AG04450 (cell line): ENCODE data around the gene OLFML3. TPM values are rescaled to one million over a fixed set of nuclear protein-coding genes. Genes with fewer than 3 reads are reported as not detected.
A peak's percentile ranks its signal among the peaks of the same experiment; 100 is the strongest.

Experiments used
- CTCF ChIA-PET: fragments of 300-600, 350-600 bp; formaldehyde crosslinking; extraction: SDS; loops from one replicate; lab custom pipeline; 2022; ENCODE audit warnings: antibody characterized with exemption, inconsistent platforms; lab: Charles Lee
- POLR2A ChIA-PET: fragments of 350-600 bp; formaldehyde crosslinking; extraction: SDS; loops from one replicate; lab custom pipeline; 2021; ENCODE audit warnings: antibody characterized with exemption, inconsistent platforms; lab: Yijun Ruan, JAX
- DNase-seq: peaks from one replicate; pipeline ENCODE4 v3.0.0-alpha.2; 2011; ENCODE audit warnings: low read depth, low spot score
- H3K27ac ChIP-seq: one replicate; pipeline ENCODE4 v1.5.1; 2012; ENCODE audit warnings: low read depth, low read length, control low read depth
- H3K27me3 ChIP-seq: one replicate; pipeline ENCODE4 v1.6.0; 2012; ENCODE audit warnings: low read length; ENCODE audit not compliant: control insufficient read depth, insufficient read depth
- H3K4me3 ChIP-seq: 2 replicates; pipeline ENCODE4 v1.5.1; 2011; ENCODE audit warnings: mild to moderate bottlenecking, low read depth, low read length, control low read depth
- H3K9me3 ChIP-seq: 2 replicates; pipeline ENCODE4 v1.5.1; 2012; ENCODE audit warnings: low read length; ENCODE audit not compliant: control insufficient read depth, insufficient read depth
- CTCF ChIP-seq: IDR thresholded peaks from 2 replicates; pipeline ENCODE4 v1.5.1; 2011; ENCODE audit warnings: low read depth, low read length, control low read depth, inconsistent platforms
- polyA plus RNA-seq: library from polyadenylated mRNA; depleted of rRNA; stranded (reverse); fragments of >200 nt; gene quantifications from 2 replicates; pipeline ENCODE4 v1.2.3, GENCODE V29; 2011

Gene OLFML3
- polyA plus RNA-seq, 1 experiment, result 90.3 TPM

- no peak overlapping the region for H3K27ac ChIP-seq
- H3K4me3 ChIP-seq, result no peak overlapping the region
- DNase-seq, result no peak
- ChIA-PET POLR2A (no interaction called here), CTCF (interaction anchor here (0.5 to 1.6 kb wide), 3 partner anchors 20 to 1235 kb away, joined by 3 to 5 read pairs (median 4); no protein-coding TSS in a partner anchor)
- no peaks in the 10 kb centered on the region for H3K9me3 ChIP-seq
- TF ChIP-seq CTCF, result 0 out of 2 replicates have a peak, but pooled peaks have one; percentile 6
- no peaks in the 10 kb centered on the region for H3K27me3 ChIP-seq
Observed at GRCh38 chr1:113943028-113943811, 36.1 kb upstream of the OLFML3 start.

GRCh38 chr1:113945329-113945728 is 33.9 kb upstream of the OLFML3 start:
- TF ChIP-seq CTCF, result no peak
- CTCF ChIA-PET, result interaction anchor here (1.4 to 2.7 kb wide), 2 partner anchors 10 to 18 kb away, joined by 3 to 12 read pairs; no protein-coding TSS in a partner anchor

GRCh38 chr1:113946112-113946511 is 33.2 kb upstream of the OLFML3 start:
- H3K4me3 ChIP-seq, result no peak overlapping the region
- H3K27ac ChIP-seq, result no peak overlapping the region
- DNase-seq, result no peak
- H3K9me3 ChIP-seq, result no peaks in the 10 kb centered on the region
- ChIA-PET POLR2A (interaction anchor here (1.0 kb wide), 1 partner anchor 15 kb away, joined by 3 read pairs; no protein-coding TSS in a partner anchor), CTCF (interaction anchor here (0.6 to 2.7 kb wide), 8 partner anchors 10 to 336 kb away, joined by 3 to 12 read pairs (median 4); partner anchors contain the start of gene OLFML3)
- TF ChIP-seq CTCF, result no peak
- H3K27me3 ChIP-seq, result no peaks in the 10 kb centered on the region

More at GRCh38 chr1:113945329-113945728, 33.9 kb upstream of the OLFML3 start:
- H3K4me3 ChIP-seq, result no peak overlapping the region
- H3K27me3 ChIP-seq, result no peaks in the 10 kb centered on the region
- H3K9me3 ChIP-seq, result no peaks in the 10 kb centered on the region
- no peak for DNase-seq
- POLR2A ChIA-PET, result no interaction called here
- H3K27ac ChIP-seq, result no peak overlapping the region

- DNase-seq, result no peak
Observed at GRCh38 chr1:113946678-113947387, 32.4 kb upstream of the OLFML3 start.

More at GRCh38 chr1:113946678-113947387, 32.4 kb upstream of the OLFML3 start:
- no peak overlapping the region for H3K27ac ChIP-seq
- no peaks in the 10 kb centered on the region for H3K9me3 ChIP-seq
- no peaks in the 10 kb centered on the region for H3K27me3 ChIP-seq
- POLR2A ChIA-PET, result interaction anchor here (0.6 to 1.0 kb wide), 2 partner anchors 16 to 186 kb away, joined by 3 read pairs; no protein-coding TSS in a partner anchor
- CTCF ChIA-PET, result interaction anchor here (0.9 to 2.7 kb wide), 9 partner anchors 9 to 111 kb away, joined by 3 to 12 read pairs (median 5); partner anchors contain the start of gene OLFML3
- no peak for TF ChIP-seq CTCF
- no peak overlapping the region for H3K4me3 ChIP-seq
